Mesenchymal stem cell (in vitro differentiated cells and primary cell): ENCODE data around the gene APLN.

Experiments
- DNase-seq: peaks from one replicate; pipeline ENCODE4 v3.0.0-alpha.2; 2013
- H2AFZ ChIP-seq: one replicate; pipeline ENCODE4 v1.6.1; 2013; ENCODE audit warnings: low read depth, mild to moderate bottlenecking, control low read depth, inconsistent platforms, low read length, moderate library complexity
- H2AK5ac ChIP-seq: 2 replicates; pipeline ENCODE4 v1.6.1; 2013; ENCODE audit warnings: low read length, moderate library complexity, mild to moderate bottlenecking, inconsistent platforms; ENCODE audit not compliant: severe bottlenecking
- H2BK120ac ChIP-seq: one replicate; pipeline ENCODE4 v1.6.1; 2013; ENCODE audit warnings: low read depth, mild to moderate bottlenecking, inconsistent platforms, low read length, moderate library complexity
- H2BK12ac ChIP-seq, 2 experiments: one replicate each; pipeline ENCODE4 v1.6.1; 2013; ENCODE audit warnings: inconsistent platforms in 2 of 2, low read length in 2 of 2, mild to moderate bottlenecking in 2 of 2, moderate library complexity in 2 of 2, control low read depth in 1 of 2
- H2BK15ac ChIP-seq: one replicate; pipeline ENCODE4 v1.6.1; 2013; ENCODE audit warnings: mild to moderate bottlenecking, low read depth, inconsistent platforms; ENCODE audit not compliant: poor library complexity, severe bottlenecking
- H2BK5ac ChIP-seq: 2 replicates; pipeline ENCODE4 v1.6.1; 2013; ENCODE audit warnings: low read depth, mild to moderate bottlenecking, low read length, control low read depth, inconsistent platforms; ENCODE audit not compliant: poor library complexity, severe bottlenecking
- H3K14ac ChIP-seq, 2 experiments: one replicate each; pipeline ENCODE4 v1.6.1; 2013; ENCODE audit warnings: inconsistent platforms in 2 of 2, low read length in 2 of 2, control low read depth in 1 of 2, mild to moderate bottlenecking in 1 of 2, moderate library complexity in 1 of 2
- H3K18ac ChIP-seq, 2 experiments: one replicate each; pipeline ENCODE4 v1.6.1; 2013; ENCODE audit warnings: inconsistent platforms in 2 of 2, low read length in 2 of 2, control low read depth in 1 of 2, low read depth in 1 of 2, mild to moderate bottlenecking in 1 of 2
- H3K23ac ChIP-seq, 2 experiments: one replicate each; pipeline ENCODE4 v1.6.1; 2013; ENCODE audit warnings: inconsistent platforms in 2 of 2, low read length in 2 of 2, mild to moderate bottlenecking in 2 of 2, moderate library complexity in 2 of 2, control low read depth in 1 of 2
- H3K27ac ChIP-seq: 2 replicates; pipeline ENCODE4 v1.5.1; 2013; ENCODE audit warnings: mild to moderate bottlenecking, moderate library complexity, low read length, control low read depth, inconsistent platforms; ENCODE audit not compliant: poor library complexity, severe bottlenecking
- H3K27me3 ChIP-seq, 2 experiments: 2 replicates each; pipeline versions ENCODE4 v1.6.1 to v1.7.0; 2013; ENCODE audit warnings: low read length in 2 of 2, mild to moderate bottlenecking in 2 of 2, moderate library complexity in 2 of 2, control low read depth in 1 of 2, inconsistent platforms in 1 of 2; ENCODE audit not compliant: control insufficient read depth in 1 of 2, insufficient read depth in 1 of 2
- H3K36me3 ChIP-seq, 2 experiments: 2 replicates each; pipeline versions ENCODE4 v1.6.1 to v1.7.0; 2013; ENCODE audit warnings: low read length in 2 of 2, control low read depth in 1 of 2, inconsistent platforms in 1 of 2, low read depth in 1 of 2, mild to moderate bottlenecking in 1 of 2; ENCODE audit not compliant: insufficient read depth in 2 of 2, control insufficient read depth in 1 of 2
- H3K4ac ChIP-seq, 2 experiments: one replicate each; pipeline ENCODE4 v1.6.1; 2013; ENCODE audit warnings: inconsistent platforms in 2 of 2, low read length in 2 of 2, mild to moderate bottlenecking in 2 of 2, moderate library complexity in 2 of 2, control low read depth in 1 of 2, low read depth in 1 of 2
- H3K4me1 ChIP-seq: 2 replicates; pipeline ENCODE4 v1.6.1; 2013; ENCODE audit warnings: low read depth, low read length, control low read depth; ENCODE audit not compliant: control insufficient read depth, insufficient read depth
- H3K4me2 ChIP-seq: 2 replicates; pipeline ENCODE4 v1.6.1; 2013; ENCODE audit warnings: low read length, mild to moderate bottlenecking, inconsistent platforms; ENCODE audit not compliant: poor library complexity, severe bottlenecking
- H3K4me3 ChIP-seq, 2 experiments: 2 replicates each; pipeline versions ENCODE4 v1.5.1 to v1.7.0; 2013; ENCODE audit warnings: low read length in 2 of 2, mild to moderate bottlenecking in 2 of 2, control low read depth in 1 of 2, low read depth in 1 of 2; ENCODE audit not compliant: insufficient read depth in 1 of 2
- H3K79me1 ChIP-seq: replicated peaks from 2 replicates; pipeline ENCODE4 v1.6.1; 2013; ENCODE audit warnings: mild to moderate bottlenecking, control low read depth, low read length, inconsistent platforms; ENCODE audit not compliant: poor library complexity, severe bottlenecking
- H3K9ac ChIP-seq: 2 replicates; pipeline ENCODE4 v1.7.0; 2013; ENCODE audit warnings: mild to moderate bottlenecking, low read length, moderate library complexity
- H3K9me3 ChIP-seq: 2 replicates; pipeline ENCODE4 v1.7.0; 2013; ENCODE audit warnings: mild to moderate bottlenecking, low read length; ENCODE audit not compliant: control insufficient read depth
- H4K8ac ChIP-seq: one replicate; pipeline ENCODE4 v1.6.1; 2013; ENCODE audit warnings: inconsistent platforms, mild to moderate bottlenecking, low read length, moderate library complexity
- H4K91ac ChIP-seq: one replicate; pipeline ENCODE4 v1.6.1; 2013; ENCODE audit warnings: mild to moderate bottlenecking, low read length, inconsistent platforms
- WGBS: methylation state at CpG from one replicate; pipeline ENCODE4 v1.1.7; 2013; ENCODE audit warnings: mixed read lengths; 5-methylcytosine and 5-hydroxymethylcytosine counted together

The APLN gene

GRCh38 chrX:129652565-129653169 is 2.1 kb downstream of the APLN start:
- no peaks in the 10 kb centered on the region for H3K36me3 ChIP-seq
- no peak overlapping the region for H2BK120ac ChIP-seq
- no peak overlapping the region for H3K4me3 ChIP-seq
- no peak overlapping the region for H3K14ac ChIP-seq
- H2AFZ ChIP-seq: no peak overlapping the region
- H3K4ac ChIP-seq: no peak overlapping the region
- 85% methylated on average over 6 of the region's 8 CpGs for WGBS
- no peak overlapping the region for H3K27ac ChIP-seq
- H3K4me1 ChIP-seq: peaks cover 16% of the 10 kb centered on the region
- H3K27me3 ChIP-seq: peaks cover 30 to 54% of the 10 kb centered on the region in 2 experiments
- no peak overlapping the region for H3K9ac ChIP-seq
- no peak overlapping the region for H4K91ac ChIP-seq
- H3K79me1 ChIP-seq: no peaks in the 10 kb centered on the region
- H3K23ac ChIP-seq: no peak overlapping the region
- H2BK15ac ChIP-seq: no peak overlapping the region
- no peak overlapping the region for H2AK5ac ChIP-seq
- no peaks in the 10 kb centered on the region for H3K9me3 ChIP-seq
- no peak for DNase-seq
- H2BK12ac ChIP-seq: no peak overlapping the region
- H3K4me2 ChIP-seq: no peak overlapping the region
- no peak overlapping the region for H4K8ac ChIP-seq
- no peak overlapping the region for H2BK5ac ChIP-seq
- no peak overlapping the region for H3K18ac ChIP-seq

GRCh38 chrX:129651756-129652564 is 2.8 kb downstream of the APLN start:
- Histone ChIP-seq H3K79me1 (no peaks in the 10 kb centered on the region), H3K27me3 (peaks cover 30 to 57% of the 10 kb centered on the region in 2 experiments), H2BK120ac (no peak overlapping the region), H3K36me3 (no peaks in the 10 kb centered on the region), H3K9me3 (no peaks in the 10 kb centered on the region), H3K27ac (no peak overlapping the region), H4K91ac (no peak overlapping the region), H2AFZ (no peak overlapping the region), H3K18ac (no peak overlapping the region), H2BK15ac (no peak overlapping the region), H4K8ac (no peak overlapping the region), H2BK12ac (no peak overlapping the region), H3K23ac (no peak overlapping the region), H3K4ac (no peak overlapping the region), H2AK5ac (no peak overlapping the region), H3K4me2 (no peak overlapping the region), H2BK5ac (no peak overlapping the region), H3K4me3 (no peak overlapping the region), H3K4me1 (peaks cover 16% of the 10 kb centered on the region), H3K14ac (no peak overlapping the region), H3K9ac (no peak overlapping the region)
- 81% methylated on average over 14 of the region's 14 CpGs for WGBS
- no peak for DNase-seq

GRCh38 chrX:129650821-129651510 is 3.8 kb downstream of the APLN start:
- no peak overlapping the region for H3K23ac ChIP-seq
- peaks cover 16% of the 10 kb centered on the region for H3K4me1 ChIP-seq
- no peak overlapping the region for H3K4me3 ChIP-seq
- H3K4me2 ChIP-seq: no peak overlapping the region
- no peak overlapping the region for H2BK5ac ChIP-seq
- no peak overlapping the region for H3K14ac ChIP-seq
- H2BK12ac ChIP-seq: no peak overlapping the region
- H3K79me1 ChIP-seq: no peaks in the 10 kb centered on the region
- H4K91ac ChIP-seq: no peak overlapping the region
- no peak overlapping the region for H2AFZ ChIP-seq
- no peak overlapping the region for H3K9ac ChIP-seq
- no peak overlapping the region for H2BK120ac ChIP-seq
- no peak overlapping the region for H4K8ac ChIP-seq
- H2AK5ac ChIP-seq: no peak overlapping the region
- peaks cover 30 to 56% of the 10 kb centered on the region in 2 experiments for H3K27me3 ChIP-seq
- no peak overlapping the region for H2BK15ac ChIP-seq
- WGBS: 81% methylated on average over 7 of the region's 7 CpGs
- no peaks in the 10 kb centered on the region for H3K9me3 ChIP-seq
- no peaks in the 10 kb centered on the region for H3K36me3 ChIP-seq
- H3K4ac ChIP-seq: no peak overlapping the region
- H3K27ac ChIP-seq: no peak overlapping the region
- no peak overlapping the region for H3K18ac ChIP-seq
- DNase-seq: no peak

GRCh38 chrX:129650183-129650689 is 4.5 kb downstream of the APLN start:
- H3K9me3 ChIP-seq: no peaks in the 10 kb centered on the region

More at GRCh38 chrX:129650183-129650689, 4.5 kb downstream of the APLN start:
- Histone ChIP-seq H3K4me2 (no peak overlapping the region), H2BK5ac (no peak overlapping the region), H3K9ac (no peak overlapping the region), H3K4ac (no peak overlapping the region), H2AK5ac (no peak overlapping the region), H2AFZ (no peak overlapping the region), H3K36me3 (no peaks in the 10 kb centered on the region), H3K14ac (no peak overlapping the region), H3K79me1 (no peaks in the 10 kb centered on the region), H3K27me3 (peaks cover 30 to 55% of the 10 kb centered on the region in 2 experiments), H4K91ac (no peak overlapping the region), H2BK12ac (no peak overlapping the region), H3K23ac (no peak overlapping the region), H2BK120ac (no peak overlapping the region), H3K18ac (no peak overlapping the region), H3K27ac (no peak overlapping the region), H4K8ac (no peak overlapping the region), H3K4me3 (no peak overlapping the region), H2BK15ac (no peak overlapping the region), H3K4me1 (peaks cover 16% of the 10 kb centered on the region)
- 93% methylated on average over 1 of the region's 3 CpGs for WGBS
- no peak for DNase-seq
